Prostate gland (tissue), 2 donors: ENCODE measurements around the gene IRX2. TPM values are rescaled to one million over a fixed set of nuclear protein-coding genes. Genes with fewer than 3 reads are reported as not detected.
A peak's percentile ranks its signal among the peaks of the same experiment; 100 is the strongest.

Experiments
- DNase-seq: peaks from one replicate; pipeline ENCODE4 v3.0.0-alpha.2; 2019; ENCODE audit warnings: low spot score
- H3K27ac ChIP-seq, 2 donors: fragments of 200-600 bp; sonication (generic); 2 replicates each; pipeline ENCODE4 v1.5.1; 2017 to 2019
- H3K27me3 ChIP-seq: fragments of 200-600 bp; sonication (generic); replicated peaks from 2 replicates; pipeline ENCODE4 v1.5.1; 2019; ENCODE audit not compliant: insufficient read depth
- H3K36me3 ChIP-seq, 2 donors: fragments of 200-600 bp; sonication (generic); 1 replicate in 1 of 2; 2 replicates in 1 of 2; pipeline versions ENCODE4 v1.5.1 to v1.8.1; 2017 to 2019
- H3K4me1 ChIP-seq: fragments of 200-600 bp; sonication (generic); replicated peaks from 2 replicates; pipeline ENCODE4 v1.5.1; 2019
- H3K4me3 ChIP-seq, 2 donors: fragments of 200-600 bp; sonication (generic); 2 replicates each; pipeline ENCODE4 v1.5.1; 2017 to 2019
- H3K9me3 ChIP-seq: fragments of 200-600 bp; sonication (generic); 2 replicates; pipeline ENCODE4 v1.5.1; 2017
- POLR2A ChIP-seq: fragments of 450-650 bp; IDR thresholded peaks from one replicate; pipeline ENCODE4 v1.6.1; 2016; ENCODE audit warnings: antibody characterized with exemption, mild to moderate bottlenecking
- POLR2AphosphoS5 ChIP-seq: sonication (generic); formaldehyde crosslinking; IDR thresholded peaks from one replicate; pipeline ENCODE4 v1.6.1; 2017; ENCODE audit warnings: antibody characterized with exemption
- WGBS: methylation state at CpG from one replicate; pipeline ENCODE4 v1.1.5; 2018; 5-methylcytosine and 5-hydroxymethylcytosine counted together
- intact Hi-C: fragments of 100-400 bp; cut with DNase I; formaldehyde crosslinking; loops from one replicate; pipeline ENCODE4 v1.14.2; 2022
- total RNA-seq, 2 donors: library from RNA; depleted of rRNA; stranded (reverse); fragments of >200 nt; gene quantifications; one replicate each; pipeline ENCODE4 v1.1.0, GENCODE V29; 2016
- TF ChIP-seq, protein P1 (sequence below), 4 experiments: fragments of 200-600 bp in 2 of 4; fragments of 450-650 bp in 2 of 4; sonication (generic) in 2 of 4; IDR thresholded peaks; 1 replicate in 3 of 4; 2 replicates in 1 of 4; pipeline ENCODE4 v1.5.1; 2016 to 2019; ENCODE audit warnings: antibody characterized with exemption in 4 of 4, mild to moderate bottlenecking in 2 of 4, moderate library complexity in 2 of 4

IRX2 gene
- total RNA-seq, 2 donors from 2014 or later, result 10.2 to 20.6 TPM

- H3K27ac ChIP-seq, result peak overlapping the region; percentile 51 to 77
- H3K4me1 ChIP-seq, result peaks cover 3% of the 10 kb centered on the region
- H3K27me3 ChIP-seq, result peaks cover 10% of the 10 kb centered on the region
- WGBS, result under 1% methylated on average over 23 of the region's 110 CpGs
- no peaks in the 10 kb centered on the region for H3K36me3 ChIP-seq
- no peak for DNase-seq
- TF ChIP-seq POLR2AphosphoS5, result no peak
- TF ChIP-seq, protein P1, sequence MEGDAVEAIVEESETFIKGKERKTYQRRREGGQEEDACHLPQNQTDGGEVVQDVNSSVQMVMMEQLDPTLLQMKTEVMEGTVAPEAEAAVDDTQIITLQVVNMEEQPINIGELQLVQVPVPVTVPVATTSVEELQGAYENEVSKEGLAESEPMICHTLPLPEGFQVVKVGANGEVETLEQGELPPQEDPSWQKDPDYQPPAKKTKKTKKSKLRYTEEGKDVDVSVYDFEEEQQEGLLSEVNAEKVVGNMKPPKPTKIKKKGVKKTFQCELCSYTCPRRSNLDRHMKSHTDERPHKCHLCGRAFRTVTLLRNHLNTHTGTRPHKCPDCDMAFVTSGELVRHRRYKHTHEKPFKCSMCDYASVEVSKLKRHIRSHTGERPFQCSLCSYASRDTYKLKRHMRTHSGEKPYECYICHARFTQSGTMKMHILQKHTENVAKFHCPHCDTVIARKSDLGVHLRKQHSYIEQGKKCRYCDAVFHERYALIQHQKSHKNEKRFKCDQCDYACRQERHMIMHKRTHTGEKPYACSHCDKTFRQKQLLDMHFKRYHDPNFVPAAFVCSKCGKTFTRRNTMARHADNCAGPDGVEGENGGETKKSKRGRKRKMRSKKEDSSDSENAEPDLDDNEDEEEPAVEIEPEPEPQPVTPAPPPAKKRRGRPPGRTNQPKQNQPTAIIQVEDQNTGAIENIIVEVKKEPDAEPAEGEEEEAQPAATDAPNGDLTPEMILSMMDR (IDR thresholded peaks at IDR 0.05), result no peak
- no peak for TF ChIP-seq POLR2A
- intact Hi-C loops, result no loop called here
- no peaks in the 10 kb centered on the region for H3K9me3 ChIP-seq
- H3K4me3 ChIP-seq, result peak overlapping the region; percentile 52 to 54
These were observed 566 bp downstream of the IRX2 start for GRCh38 chr5:2750758-2751464.

DNA sequence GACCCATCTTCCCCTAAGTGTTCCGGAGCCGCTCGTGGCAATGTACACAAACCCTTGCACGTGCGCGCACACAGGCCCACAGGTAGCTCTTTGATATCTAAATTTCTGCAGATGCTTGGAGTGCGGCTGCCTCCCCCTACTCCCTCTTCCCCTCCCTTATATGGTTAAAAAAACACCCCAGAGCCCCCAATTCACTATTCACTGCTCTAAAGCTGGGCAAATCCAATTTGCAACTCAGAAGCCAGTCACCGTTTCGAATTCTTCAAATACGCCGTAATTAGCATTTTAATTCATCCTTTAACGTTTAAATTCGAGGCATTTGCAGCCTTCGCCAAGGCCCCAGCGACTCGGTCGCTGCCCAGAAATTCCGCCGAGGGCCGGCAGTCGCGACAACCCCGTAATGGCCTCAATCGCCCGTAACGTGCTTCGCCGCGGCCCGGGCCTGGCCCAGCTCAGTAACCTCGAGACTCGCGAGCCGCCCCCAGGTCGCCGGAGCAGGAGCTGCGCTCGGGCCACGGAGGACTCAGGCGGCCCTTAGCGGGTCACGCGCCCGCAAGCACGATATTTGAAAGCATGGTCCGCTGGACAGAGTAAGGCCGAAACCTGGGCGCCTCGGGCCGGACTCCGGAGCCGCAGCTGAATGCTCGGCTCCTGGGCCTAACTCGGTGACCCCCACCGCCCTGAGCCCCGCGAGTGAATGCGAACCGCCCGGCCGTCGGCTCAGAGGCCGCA, 1.3 kb downstream of the IRX2 start:
- H3K27me3 ChIP-seq, result peaks cover 10% of the 10 kb centered on the region
- no peak for DNase-seq
- H3K4me3 ChIP-seq, result peak overlapping the region; percentile 52 to 54
- WGBS, result 13% methylated on average over 58 of the region's 63 CpGs
- H3K9me3 ChIP-seq, result no peaks in the 10 kb centered on the region
- H3K27ac ChIP-seq, result peak overlapping the region; percentile 51 to 77
- no peaks in the 10 kb centered on the region for H3K36me3 ChIP-seq
- TF ChIP-seq, protein P1 (IDR thresholded peaks at IDR 0.05), result no peak
- no peak for TF ChIP-seq POLR2AphosphoS5
- TF ChIP-seq POLR2A, result no peak
- H3K4me1 ChIP-seq, result peaks cover 3% of the 10 kb centered on the region
- intact Hi-C loops, result no loop called here

DNA sequence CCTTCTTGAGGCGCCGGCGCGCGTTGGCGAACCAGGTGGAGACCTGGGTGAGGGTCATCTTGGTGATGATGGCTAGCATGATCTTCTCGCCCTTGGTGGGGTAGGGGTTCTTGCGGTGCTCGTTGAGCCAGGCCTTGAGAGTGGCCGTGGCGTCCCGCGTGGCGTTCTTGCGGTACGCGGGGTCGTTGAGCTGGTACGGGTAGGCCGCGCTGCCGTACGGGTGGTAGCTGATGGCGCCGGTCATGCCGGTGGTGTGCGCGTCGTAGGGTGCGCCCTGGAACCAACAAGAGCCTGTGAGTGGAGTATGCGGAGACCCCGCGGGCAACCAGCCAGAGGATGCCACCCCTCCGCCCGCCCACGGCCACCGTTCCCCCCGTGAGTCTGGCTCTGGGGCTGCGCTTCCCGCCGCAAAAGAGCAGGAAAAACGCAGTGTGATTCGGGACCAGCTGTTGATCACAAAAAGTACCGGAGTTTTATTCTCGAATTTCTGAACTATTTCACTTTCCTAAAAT, 1.9 kb downstream of the IRX2 start:
- 66% methylated on average over 43 of the region's 45 CpGs for WGBS

DNA sequence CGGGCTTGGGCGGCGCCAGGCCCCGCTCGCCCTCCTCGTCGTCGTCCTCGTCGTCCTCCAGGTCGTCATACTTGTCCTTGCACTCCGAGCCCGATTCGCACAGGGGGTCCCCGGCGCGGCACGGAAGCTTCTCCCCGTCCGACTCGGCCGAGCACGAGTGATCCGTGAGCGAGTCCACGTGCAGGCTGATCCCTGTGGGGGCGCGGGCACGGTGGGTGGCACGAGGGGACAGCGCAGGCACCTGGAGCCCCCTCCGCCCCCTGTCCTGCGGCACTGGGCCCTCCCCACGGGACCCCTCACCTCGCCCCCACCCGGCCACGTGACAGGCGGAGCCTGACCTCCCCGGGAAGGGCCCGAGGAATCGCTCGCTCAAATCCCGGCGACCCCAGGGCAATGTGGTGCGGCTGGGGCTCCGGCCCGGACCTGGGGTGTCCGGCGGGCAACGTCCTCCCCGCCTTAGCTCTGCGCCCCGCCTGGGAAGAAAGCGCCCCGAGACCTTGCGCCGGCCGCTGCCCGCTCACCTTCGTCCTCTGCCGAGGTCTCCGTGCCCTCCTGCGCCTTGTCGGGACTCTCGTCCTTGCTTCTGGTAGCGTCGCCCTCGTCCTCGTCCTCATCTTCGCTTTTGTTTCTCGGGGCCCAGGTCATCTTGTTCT, 2.5 kb downstream of the IRX2 start:
- 75% methylated on average over 68 of the region's 71 CpGs for WGBS
- H3K9me3 ChIP-seq, result no peaks in the 10 kb centered on the region
- H3K36me3 ChIP-seq, result no peaks in the 10 kb centered on the region
- H3K27ac ChIP-seq, result no peak overlapping the region
- H3K4me1 ChIP-seq, result peaks cover 3% of the 10 kb centered on the region
- peaks cover 10% of the 10 kb centered on the region for H3K27me3 ChIP-seq
- TF ChIP-seq POLR2AphosphoS5 (no peak), POLR2A (no peak)
- TF ChIP-seq, protein P1 (IDR thresholded peaks at IDR 0.05), result no peak
- H3K4me3 ChIP-seq, result no peak overlapping the region
- intact Hi-C loops, result no loop called here
- DNase-seq, result no peak

More for the DNA sequence above, 1.9 kb downstream of the IRX2 start:
- H3K27ac ChIP-seq, result no peak overlapping the region
- no peaks in the 10 kb centered on the region for H3K36me3 ChIP-seq
- peak overlapping the region in 1 of 2 donors; percentile 52 for H3K4me3 ChIP-seq
- no peaks in the 10 kb centered on the region for H3K9me3 ChIP-seq
- intact Hi-C loops, result no loop called here
- peaks cover 3% of the 10 kb centered on the region for H3K4me1 ChIP-seq
- TF ChIP-seq, protein P1 (IDR thresholded peaks at IDR 0.05), result no peak
- no peak for TF ChIP-seq POLR2AphosphoS5
- TF ChIP-seq POLR2A, result no peak
- H3K27me3 ChIP-seq, result peaks cover 10% of the 10 kb centered on the region
- DNase-seq, result no peak
